A549 treated with ZK216348 at 1 μM for 4 hours (cell line): ENCODE measurements around the gene SAMD1. TPM values are rescaled to one million over a fixed set of nuclear protein-coding genes. Genes with fewer than 3 reads are reported as not detected.

Experiments
- total RNA-seq: library from RNA; stranded (reverse); fragments of 200-300 nt; extraction: Qiagen RNA extraction; gene quantifications from 5 replicates; pipeline ENCODE4 v1.2.3, GENCODE V29; 2022; ENCODE audit warnings: low read depth

SAMD1 gene
- 25.4 to 49.0 TPM (median 42.9 TPM) in 5 replicates for total RNA-seq

DNA sequence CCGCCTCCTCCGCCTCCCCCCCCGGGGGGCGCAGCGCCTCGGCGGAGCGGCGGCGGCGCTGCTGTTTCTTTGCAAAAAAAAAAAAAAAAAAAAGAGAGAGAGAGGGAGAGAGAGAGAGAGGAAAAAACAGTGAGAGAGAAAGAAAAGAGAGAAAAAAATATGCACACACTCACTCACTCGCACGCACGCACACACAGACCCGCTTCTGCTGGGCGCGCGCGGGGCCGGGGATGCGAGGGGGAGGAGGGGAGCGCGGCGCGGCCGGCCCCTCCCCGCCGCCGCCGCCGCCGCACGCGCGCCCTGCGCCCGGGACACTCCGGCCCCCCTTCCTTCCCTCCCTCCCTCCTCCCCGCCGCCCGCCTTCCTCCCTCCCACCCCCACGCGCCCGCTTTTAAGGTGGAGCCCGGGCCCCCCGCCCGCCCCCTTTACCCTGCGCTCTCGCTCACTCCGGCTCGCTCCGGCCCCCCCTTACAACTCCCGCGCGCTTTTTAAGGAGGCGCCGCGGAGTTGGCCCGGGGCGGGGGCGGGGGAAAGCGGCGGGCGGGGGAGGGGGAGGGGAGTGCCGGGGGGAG lies at the start of gene SAMD1:
Gene SAMD1, minus strand, starts transcription at position 243 of the 572 bp plus-strand sequence.

DNA sequence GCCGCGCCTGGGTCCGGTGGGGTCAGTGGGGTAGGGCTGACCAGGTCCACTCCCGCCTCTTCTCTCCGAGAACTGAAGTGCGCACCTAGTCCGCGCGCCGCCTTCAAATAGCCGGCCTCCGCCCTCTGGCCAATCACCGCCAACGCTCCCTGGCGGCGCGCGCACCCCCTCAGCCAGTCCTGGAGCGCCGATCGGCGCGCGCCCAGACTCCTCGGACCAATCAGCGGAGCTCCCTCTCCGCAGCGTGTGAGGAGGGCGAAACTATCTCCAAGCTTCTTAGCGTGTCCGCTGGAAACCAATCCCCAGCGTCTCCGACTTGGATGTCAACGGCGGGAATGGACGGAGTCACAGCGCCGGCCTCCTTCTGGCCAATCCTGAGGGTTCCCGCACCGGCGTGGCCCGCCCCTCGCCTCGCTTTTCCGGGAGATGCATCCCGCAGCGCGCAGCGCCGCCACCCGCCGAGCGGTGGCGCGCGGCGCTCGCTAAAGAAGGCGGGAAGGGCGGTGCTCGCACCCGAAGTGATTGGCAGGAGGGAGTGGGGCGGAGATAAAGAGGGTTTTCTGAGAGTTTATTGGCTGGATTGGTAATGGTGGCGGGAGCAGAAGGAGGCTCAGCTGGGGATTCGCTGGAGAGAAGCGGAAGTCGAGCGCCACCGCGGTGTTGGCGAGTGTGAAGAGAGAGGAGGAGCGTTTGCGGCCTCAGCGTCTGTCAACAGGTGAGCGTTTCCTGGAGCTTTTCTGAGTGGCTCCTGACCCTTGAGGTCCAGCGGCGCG lies 46.1 kb upstream of the SAMD1 start, which contains the start of gene ASF1B:
Gene ASF1B, minus strand, starts transcription at position 81 of the 773 bp plus-strand sequence. CDS start 133 bp downstream, outside the sequence.

DNA sequence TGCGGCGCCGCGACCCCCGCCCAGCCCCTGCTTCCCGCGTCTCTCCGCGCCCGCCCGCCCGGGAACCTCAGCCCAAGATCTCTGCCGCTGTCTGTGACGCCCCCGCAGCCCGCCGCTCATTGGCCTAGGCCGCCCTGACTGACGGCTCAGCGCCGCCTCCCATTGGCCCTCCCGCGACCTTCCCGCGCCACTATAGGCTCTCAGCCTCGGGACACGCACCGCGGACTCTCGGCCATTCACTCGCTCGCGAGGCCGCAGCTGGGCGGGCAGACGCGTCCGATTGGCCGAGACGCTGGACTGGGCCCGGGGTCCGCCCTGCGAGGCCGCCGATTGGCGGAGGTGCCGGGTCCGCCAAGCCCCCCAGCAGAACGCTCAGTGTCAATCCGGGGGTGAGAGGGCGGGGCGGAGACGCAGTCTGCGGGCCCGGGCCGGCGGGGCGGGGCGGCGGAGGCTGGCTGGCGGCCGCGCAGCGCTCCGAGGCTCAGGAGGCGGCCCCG lies 27.2 kb upstream of the SAMD1 start, which contains the start of gene PRKACA:
Gene PRKACA, minus strand, starts transcription at position 95 of the 497 bp plus-strand sequence. CDS start 215 bp downstream, outside the sequence.

DNA sequence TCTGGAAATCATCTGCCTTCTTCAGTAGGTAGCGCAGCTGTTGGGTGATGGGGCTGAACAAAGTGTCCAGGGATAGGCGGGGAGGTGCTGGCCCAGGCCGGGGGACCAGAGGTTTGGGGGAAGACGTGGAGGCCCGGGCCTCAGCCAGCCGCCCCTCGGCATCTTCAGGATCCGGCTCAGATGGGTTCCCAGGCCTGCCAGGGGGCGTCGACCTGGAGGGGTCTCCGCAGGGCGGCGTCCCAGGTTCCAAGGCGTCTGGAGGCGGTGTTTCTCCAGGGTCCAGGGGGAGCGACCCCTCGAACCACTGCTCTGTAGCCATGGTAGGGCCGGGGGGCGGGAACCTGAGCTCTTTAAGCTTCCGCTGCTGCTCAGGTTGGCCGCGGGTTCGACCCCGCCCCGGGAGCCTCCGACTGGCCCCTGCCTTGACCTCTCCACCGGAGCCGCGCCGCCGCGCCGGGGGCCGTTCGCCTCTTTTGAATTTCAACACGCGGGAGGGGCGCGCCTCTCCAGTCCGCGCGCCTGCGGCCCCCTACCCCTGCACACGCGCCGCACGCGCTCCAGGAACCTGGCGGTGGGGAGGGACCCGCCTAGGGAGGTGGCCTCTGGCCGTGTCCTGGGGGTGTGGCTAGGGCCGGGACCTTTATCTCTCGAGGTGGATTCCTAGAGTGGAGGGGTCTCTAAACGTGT lies 5.1 kb downstream of the SAMD1 start, which contains the start of gene C19orf67:
Gene C19orf67, minus strand, starts transcription at position 475 of the 687 bp plus-strand sequence. Its CDS starts 156 bp downstream, at position 319.

DNA sequence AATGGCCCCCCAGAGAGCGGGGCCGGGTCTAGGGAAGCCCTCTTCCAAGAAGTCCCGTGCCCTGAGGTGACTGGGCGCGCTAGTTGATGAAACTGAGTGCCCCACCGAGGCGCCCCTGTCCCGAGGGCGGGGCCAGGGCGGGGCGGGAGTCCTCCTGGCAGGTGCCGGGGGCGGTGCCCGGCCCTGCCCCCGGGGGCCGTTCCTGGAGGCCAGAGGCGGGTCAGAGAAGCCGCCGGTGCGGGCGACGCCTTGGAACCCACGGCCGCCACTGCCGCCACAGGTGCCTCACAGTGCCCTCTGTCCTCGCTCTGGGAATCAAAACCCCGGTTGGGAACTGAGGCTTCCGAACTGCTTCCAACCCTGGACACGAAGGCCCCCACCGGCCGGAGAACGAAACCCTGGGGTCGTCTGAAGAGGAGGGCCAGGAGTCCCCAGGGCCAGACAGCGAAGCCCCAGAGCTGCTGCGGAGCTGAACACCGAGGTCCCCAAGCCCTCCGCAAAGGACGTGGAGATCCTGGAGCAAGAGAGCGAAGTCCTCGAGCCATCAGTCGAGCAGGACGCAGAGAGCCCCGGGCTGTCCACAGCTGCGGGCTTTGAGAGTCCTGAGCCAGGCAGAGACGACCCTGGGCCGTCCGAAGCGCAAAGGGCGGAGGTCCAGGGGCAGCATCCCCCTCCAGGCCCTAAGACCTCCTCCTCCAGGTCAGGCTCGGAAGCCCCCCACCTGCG lies 17.9 kb downstream of the SAMD1 start, which contains the start of gene MISP3:
Gene MISP3, plus strand, starts transcription at position 252 of the 726 bp plus-strand sequence. CDS start 524 bp downstream, outside the sequence.

DNA sequence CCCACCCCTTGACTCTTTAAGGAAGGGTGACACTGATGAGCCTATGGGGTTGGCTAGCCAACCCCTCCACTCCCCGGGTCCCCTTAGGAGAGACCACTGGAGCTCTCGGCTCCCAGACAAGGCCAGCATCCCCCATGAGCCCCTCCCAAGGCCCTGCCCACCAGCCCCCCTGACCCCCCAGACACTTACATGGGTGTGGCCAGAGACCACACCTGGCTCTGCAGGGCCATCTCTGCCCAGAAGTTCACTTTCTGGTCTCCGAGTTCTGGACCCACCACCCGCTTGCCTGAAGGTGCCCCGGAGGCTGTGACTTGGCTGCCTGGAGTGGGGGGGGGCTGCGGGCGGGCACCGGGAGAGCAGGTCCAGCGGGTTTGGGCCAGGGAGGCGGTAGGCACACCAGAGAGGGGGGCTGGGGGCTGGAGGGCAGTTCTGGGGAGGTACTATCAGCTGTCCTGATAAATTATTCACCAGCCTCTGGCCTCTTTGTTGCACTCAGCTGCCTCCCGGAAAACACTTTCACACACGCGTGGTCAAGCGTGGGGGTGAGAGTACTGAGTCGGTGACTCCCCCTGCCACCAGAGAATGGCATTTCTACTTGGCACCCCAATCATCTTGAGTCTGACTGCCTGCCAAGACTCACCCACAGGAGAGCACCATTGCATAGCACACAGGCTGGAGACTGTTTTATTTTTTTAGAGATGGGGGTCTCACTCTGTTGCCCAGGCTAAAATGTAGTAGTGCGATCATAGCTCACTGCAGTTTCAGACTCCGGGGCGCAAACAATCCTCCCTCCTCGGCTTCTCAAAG lies 28.6 kb downstream of the SAMD1 start, which contains the start of gene PALM3:
Gene PALM3, minus strand, starts transcription at position 326 of the 807 bp plus-strand sequence. Its CDS starts 96 bp downstream, at position 230.

Other genes with a start within 250 kb of the SAMD1 start
- gene NANOS3, start 213.6 kb downstream of the SAMD1 start, total RNA-seq, result 2.3 to 3.7 TPM (median 2.6 TPM) in 5 replicates
- gene BRME1, start 184.6 kb downstream of the SAMD1 start, total RNA-seq, result 0.14 to 0.85 TPM (median 0.56 TPM) in 4 of 5 replicates, not detected in the other
- gene CC2D1A, start 184.6 kb downstream of the SAMD1 start, total RNA-seq, result 7.6 to 11.7 TPM (median 10.5 TPM) in 5 replicates
- 0.95 to 1.7 TPM (median 1.0 TPM) in 5 replicates for gene PODNL1, start 152.3 kb downstream of the SAMD1 start, total RNA-seq
- gene DCAF15, start 138.2 kb downstream of the SAMD1 start, total RNA-seq, result 14.5 to 26.5 TPM (median 22.0 TPM) in 5 replicates
- gene RFX1, start 84.4 kb downstream of the SAMD1 start, total RNA-seq, result 2.2 to 6.5 TPM (median 5.8 TPM) in 5 replicates
- not detected in 5 replicates for gene RLN3, start 62.6 kb downstream of the SAMD1 start, total RNA-seq
- gene IL27RA, start 59.0 kb downstream of the SAMD1 start, total RNA-seq, result 5.7 to 10.9 TPM (median 9.8 TPM) in 5 replicates
- 1.4 to 3.5 TPM (median 1.8 TPM) in 5 replicates for gene PALM3, start 28.7 kb downstream of the SAMD1 start, total RNA-seq
- gene MISP3, start 18.0 kb downstream of the SAMD1 start, total RNA-seq, result 2.1 to 5.4 TPM (median 3.9 TPM) in 5 replicates
- not detected in 5 replicates for gene C19orf67, start 5.0 kb downstream of the SAMD1 start, total RNA-seq
- gene PRKACA, start 27.0 kb upstream of the SAMD1 start, total RNA-seq, result 33.3 to 37.7 TPM (median 34.9 TPM) in 5 replicates
- gene ASF1B, start 45.8 kb upstream of the SAMD1 start, total RNA-seq, result 24.7 to 33.8 TPM (median 33.5 TPM) in 5 replicates
- 2.3 to 5.8 TPM (median 5.1 TPM) in 5 replicates for gene ADGRL1, start 115.4 kb upstream of the SAMD1 start, total RNA-seq